OCI-LY1 (cell line): ENCODE measurements around the gene REPS1.

Experiments
- EZH2 ChIP-seq: fragments of 200-600 bp; sonication (generic), shearing (Covaris generic); IDR thresholded peaks from 2 replicates; pipeline ENCODE4 v1.8.0; 2017; ENCODE audit warnings: borderline replicate concordance, mixed run types, mild to moderate bottlenecking, antibody characterized with exemption, low read length, moderate library complexity, mixed read lengths
- TF ChIP-seq, protein P1 (sequence below): fragments of 200-600 bp; sonication (generic), shearing (Covaris generic); IDR thresholded peaks from 2 replicates; pipeline ENCODE4 v1.5.1; 2017; ENCODE audit warnings: mild to moderate bottlenecking, antibody characterized with exemption, low read length, moderate library complexity, mixed read lengths

DNA sequence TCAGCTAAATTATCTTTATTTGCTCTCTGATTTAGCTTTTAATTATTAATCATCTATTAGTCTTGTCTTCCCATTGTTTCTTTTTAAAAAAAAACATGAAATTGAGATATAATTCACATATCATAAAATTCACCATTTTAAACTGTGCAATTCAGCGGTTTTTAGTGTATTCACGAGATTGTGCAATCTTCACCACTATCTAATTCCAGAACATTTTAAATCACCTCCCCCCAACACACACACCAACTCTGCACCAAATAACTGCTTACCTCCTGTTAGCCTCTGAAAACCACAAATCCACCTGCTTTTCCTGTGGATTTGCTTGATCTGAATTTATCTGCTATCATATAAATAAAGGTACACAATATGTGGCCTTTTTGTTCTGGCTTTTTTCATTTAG is 31.7 kb upstream of the REPS1 start:
- TF ChIP-seq, protein P1, sequence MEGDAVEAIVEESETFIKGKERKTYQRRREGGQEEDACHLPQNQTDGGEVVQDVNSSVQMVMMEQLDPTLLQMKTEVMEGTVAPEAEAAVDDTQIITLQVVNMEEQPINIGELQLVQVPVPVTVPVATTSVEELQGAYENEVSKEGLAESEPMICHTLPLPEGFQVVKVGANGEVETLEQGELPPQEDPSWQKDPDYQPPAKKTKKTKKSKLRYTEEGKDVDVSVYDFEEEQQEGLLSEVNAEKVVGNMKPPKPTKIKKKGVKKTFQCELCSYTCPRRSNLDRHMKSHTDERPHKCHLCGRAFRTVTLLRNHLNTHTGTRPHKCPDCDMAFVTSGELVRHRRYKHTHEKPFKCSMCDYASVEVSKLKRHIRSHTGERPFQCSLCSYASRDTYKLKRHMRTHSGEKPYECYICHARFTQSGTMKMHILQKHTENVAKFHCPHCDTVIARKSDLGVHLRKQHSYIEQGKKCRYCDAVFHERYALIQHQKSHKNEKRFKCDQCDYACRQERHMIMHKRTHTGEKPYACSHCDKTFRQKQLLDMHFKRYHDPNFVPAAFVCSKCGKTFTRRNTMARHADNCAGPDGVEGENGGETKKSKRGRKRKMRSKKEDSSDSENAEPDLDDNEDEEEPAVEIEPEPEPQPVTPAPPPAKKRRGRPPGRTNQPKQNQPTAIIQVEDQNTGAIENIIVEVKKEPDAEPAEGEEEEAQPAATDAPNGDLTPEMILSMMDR = no peak
- TF ChIP-seq EZH2 = no peak
